NCI-H2107 treated with DMSO at 0.1 percent for 48 hours (cell line): Measurements from ENCODE around the gene TMEM114.

ENCODE experiments used
- DNase-seq: peaks from one replicate; lab custom pipeline; 2025; ENCODE audit not compliant: unreplicated experiment; lab: John Stamatoyannopoulos, UW

TMEM114 gene

GRCh38 chr16:8611886-8612600, 21.7 kb upstream of the TMEM114 start:
- no peak for DNase-seq

- DNase-seq: no peak
Measured at GRCh38 chr16:8611122-8611521, 20.8 kb upstream of the TMEM114 start.

GRCh38 chr16:8607214-8607613, 16.9 kb upstream of the TMEM114 start:
- DNase-seq: no peak

GRCh38 chr16:8605554-8605953, 15.2 kb upstream of the TMEM114 start:
- no peak for DNase-seq

GRCh38 chr16:8600144-8600775, 9.9 kb upstream of the TMEM114 start:
- no peak for DNase-seq

GRCh38 chr16:8596581-8596980, 6.3 kb upstream of the TMEM114 start:
- no peak for DNase-seq

- DNase-seq: no peak
Measured at GRCh38 chr16:8595783-8596182, 5.5 kb upstream of the TMEM114 start.

- no peak for DNase-seq
Measured at GRCh38 chr16:8594149-8594666, 3.9 kb upstream of the TMEM114 start.

- no peak for DNase-seq
Measured at GRCh38 chr16:8591451-8591850, 1.1 kb upstream of the TMEM114 start.

GRCh38 chr16:8590811-8591210, 500 bp upstream of the TMEM114 start:
- DNase-seq: no peak

- DNase-seq: no peak
Measured at GRCh38 chr16:8589057-8589899, 1.0 kb downstream of the TMEM114 start.

- no peak for DNase-seq
Measured at GRCh38 chr16:8588682-8589056, 1.6 kb downstream of the TMEM114 start.

GRCh38 chr16:8587065-8587464, 3.2 kb downstream of the TMEM114 start:
- DNase-seq: no peak

- DNase-seq: no peak
Measured at GRCh38 chr16:8585857-8586256, 4.5 kb downstream of the TMEM114 start.

GRCh38 chr16:8585041-8585440, 5.3 kb downstream of the TMEM114 start:
- DNase-seq: no peak

GRCh38 chr16:8583732-8584131, 6.6 kb downstream of the TMEM114 start:
- DNase-seq: no peak

GRCh38 chr16:8583199-8583598, 7.1 kb downstream of the TMEM114 start:
- no peak for DNase-seq

GRCh38 chr16:8581831-8582580, 8.3 kb downstream of the TMEM114 start:
- DNase-seq: no peak

- no peak for DNase-seq
Measured at GRCh38 chr16:8579559-8579958, 10.8 kb downstream of the TMEM114 start.

- DNase-seq: no peak
Measured at GRCh38 chr16:8577678-8578304, 12.5 kb downstream of the TMEM114 start.
